Epidermal melanocyte (primary cell): ENCODE results near the gene BBS9.
"Not testable (repeated sequence)": the region's sequence is repeated elsewhere in the genome, so short reads cannot be mapped to it uniquely, and the experiment has no call there.

Experiments used
- DNase-seq: peaks from one replicate; pipeline ENCODE4 v3.0.0; 2011; ENCODE audit warnings: low spot score; ENCODE audit not compliant: insufficient read length

The BBS9 gene

DNA sequence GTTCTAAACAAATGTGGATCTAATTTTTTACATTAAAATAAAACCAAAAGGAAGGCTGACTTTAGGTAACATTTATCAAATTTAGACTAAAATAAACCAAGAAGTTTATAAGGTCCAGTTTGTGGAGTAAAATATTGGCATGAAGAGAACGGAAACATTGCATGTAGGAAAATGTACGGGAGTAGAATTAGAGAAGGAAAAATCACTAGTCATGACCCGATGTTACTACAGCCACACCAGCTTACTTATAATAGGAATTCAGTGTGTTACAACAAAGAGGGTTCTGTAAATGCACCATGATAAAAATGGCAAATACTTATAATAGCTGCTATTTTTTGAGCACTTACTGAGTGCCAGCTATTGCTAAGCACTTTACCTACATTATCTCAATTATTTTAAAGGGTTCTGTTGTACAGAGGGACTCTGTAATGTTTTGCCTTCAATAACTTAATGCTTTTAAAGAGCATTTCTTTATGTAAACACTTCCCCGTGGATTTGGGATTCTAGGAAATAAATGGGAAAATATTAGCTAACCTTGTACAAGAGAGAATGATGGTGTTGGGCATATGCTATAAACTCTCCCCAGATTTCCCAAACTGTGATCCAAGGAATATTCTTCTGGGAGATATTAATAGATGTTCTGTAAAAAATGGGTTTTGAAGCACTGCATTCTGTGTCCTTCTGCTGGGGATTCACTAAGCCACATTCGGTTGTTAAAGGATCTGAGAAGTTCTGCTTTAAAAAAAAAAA, 296.7 kb downstream of the BBS9 start:
- no peak for DNase-seq

DNA sequence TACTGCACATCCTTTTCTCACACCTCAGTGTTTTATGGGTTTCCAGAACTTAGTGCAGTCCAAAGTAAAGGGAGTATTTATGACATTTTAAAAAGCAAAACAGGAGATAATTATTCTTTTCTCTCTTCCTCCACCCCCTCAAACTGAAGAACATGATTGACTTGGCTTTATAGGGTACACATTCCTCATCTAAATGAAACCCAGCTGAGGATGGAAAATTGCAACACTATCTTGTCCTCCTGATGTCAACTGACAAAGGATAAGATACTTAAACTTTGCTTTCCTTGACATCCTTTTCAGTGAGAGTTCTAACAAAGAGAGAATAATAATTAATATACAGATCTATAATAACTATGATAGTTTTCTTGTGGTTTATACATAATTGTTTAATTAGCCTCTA, 299.1 kb downstream of the BBS9 start:
- no peak for DNase-seq

DNA sequence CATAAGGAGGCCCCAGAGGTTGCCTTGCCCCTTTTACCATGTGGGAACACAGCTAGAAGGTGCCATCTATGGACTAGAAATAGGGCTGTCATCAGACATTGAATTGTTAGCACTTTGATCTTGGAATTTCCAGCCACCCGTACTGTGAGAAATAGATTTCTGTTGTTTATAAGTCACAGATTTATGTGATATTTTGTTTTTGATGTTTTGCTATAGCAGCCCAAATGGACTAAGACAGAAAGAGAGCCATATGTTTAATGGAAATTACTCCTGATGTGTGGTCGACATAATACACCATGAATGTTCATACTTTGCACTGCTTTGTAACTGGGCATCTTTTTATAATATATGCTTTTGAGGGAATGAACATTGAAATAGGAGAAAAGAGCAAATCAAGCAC, 302.2 kb downstream of the BBS9 start:
- DNase-seq: no peak

DNA sequence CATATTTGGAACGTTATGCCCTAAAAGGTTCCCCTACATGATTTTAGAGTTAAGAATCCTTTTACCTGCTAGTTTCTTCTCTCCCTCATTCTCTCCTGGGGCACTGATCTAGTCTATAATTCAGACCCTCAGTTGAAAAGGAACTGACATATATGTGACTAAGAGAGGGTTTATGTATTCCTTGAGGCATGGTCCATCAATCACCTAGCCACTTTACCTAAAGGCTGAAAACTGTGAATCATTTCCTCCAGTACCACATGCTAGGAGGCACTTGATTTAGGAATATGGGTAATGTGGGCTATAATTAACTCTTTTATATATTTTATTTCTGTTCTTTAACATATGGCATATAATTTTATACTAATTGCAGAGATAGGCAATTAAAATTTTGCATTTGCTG, 303.5 kb downstream of the BBS9 start:
- no peak for DNase-seq

DNA sequence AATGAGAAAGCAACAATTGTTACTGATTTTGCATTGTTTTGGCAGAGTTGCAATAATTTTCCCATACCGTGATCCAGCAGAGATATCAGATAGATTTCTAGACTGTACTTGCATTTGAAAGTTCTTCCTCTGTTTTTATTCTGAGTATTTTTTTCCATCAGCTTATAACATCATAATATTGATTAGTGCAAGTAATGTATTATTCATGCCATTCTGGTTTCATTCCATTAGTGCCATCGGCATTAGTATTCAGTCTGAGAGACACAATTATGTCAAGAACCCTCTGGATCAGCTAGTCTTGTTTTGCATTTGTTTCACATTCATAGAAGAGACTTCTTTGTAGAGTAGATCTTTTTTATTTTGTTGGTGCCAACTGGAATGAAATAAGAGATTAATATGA, 304.0 kb downstream of the BBS9 start:
- no peak for DNase-seq

DNA sequence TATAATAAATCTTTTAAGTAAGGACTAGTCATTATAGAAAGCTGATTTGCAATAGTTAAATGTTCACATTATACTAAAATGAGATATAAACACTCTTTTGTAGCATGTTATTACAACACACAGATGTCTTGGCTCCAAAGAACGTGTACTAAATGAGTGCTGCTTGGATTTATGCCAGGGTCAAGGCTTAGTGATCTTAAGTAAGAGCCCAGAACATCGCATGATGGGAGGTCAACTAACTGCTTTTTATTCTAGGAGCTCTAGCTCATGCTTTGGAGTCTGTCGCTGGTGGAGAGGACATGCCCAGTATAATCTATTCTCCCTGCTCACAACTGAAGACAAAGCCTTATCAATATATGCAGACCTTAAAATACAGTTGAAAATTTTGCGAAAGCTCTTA, 315.1 kb downstream of the BBS9 start:
- DNase-seq: no peak

DNA sequence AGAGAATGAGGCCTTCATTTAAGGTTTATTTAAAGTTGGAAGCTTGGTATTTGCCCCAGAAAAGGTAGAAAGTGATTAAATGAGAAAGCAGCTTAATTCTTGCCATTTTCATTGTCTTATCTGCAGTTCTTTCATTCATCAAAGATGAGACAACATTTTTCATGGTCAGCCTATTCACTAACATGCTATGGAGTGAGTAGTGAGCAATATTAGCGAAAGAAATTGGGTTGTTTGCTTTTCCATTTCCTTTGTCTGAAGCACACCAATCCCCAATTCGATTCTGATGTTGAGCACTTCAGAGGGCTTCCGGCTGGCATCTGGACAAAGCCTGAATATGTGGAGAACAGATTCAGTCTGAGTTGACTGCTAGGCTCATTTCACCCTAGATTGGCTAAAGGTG, 317.2 kb downstream of the BBS9 start:
- no peak for DNase-seq

DNA sequence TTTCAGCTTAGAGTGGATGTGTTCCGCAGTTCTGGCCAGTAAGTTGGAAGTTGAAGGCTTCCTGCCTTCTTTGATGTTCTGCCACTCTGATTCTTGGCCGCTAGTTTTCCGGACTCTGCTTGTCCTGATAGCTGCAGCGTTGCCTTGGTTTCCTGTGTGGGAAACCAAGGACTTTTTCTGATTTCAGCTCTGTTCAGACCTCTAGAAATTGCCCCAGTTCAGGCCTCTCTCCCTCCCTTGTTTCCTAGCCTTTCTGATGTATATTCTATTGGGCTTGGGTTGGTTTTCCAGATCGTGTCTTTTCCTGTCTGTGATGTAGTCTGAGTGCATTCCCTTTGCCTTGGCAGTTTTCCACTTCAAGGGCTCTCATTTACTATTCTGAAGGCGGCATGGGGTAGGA, 318.7 kb downstream of the BBS9 start:
- no peak for DNase-seq

DNA sequence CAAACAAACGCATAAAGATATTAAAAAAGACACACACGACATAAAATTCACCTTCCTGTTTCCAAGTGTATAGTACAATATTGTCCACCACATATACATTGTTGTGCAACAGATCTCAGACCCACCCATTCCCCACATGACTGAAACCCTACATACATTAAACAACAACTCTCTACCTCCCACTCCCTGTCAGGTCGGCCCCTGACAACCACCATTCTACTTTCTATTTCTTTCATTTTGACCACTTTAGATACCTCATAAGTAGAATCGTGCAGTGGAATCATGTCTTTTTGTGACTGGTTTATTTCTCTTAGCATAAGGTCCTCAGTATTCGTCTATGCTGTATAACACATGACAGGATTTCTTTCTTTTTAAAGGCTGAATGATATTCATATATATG, 320.5 kb downstream of the BBS9 start:
- DNase-seq: no peak

DNA sequence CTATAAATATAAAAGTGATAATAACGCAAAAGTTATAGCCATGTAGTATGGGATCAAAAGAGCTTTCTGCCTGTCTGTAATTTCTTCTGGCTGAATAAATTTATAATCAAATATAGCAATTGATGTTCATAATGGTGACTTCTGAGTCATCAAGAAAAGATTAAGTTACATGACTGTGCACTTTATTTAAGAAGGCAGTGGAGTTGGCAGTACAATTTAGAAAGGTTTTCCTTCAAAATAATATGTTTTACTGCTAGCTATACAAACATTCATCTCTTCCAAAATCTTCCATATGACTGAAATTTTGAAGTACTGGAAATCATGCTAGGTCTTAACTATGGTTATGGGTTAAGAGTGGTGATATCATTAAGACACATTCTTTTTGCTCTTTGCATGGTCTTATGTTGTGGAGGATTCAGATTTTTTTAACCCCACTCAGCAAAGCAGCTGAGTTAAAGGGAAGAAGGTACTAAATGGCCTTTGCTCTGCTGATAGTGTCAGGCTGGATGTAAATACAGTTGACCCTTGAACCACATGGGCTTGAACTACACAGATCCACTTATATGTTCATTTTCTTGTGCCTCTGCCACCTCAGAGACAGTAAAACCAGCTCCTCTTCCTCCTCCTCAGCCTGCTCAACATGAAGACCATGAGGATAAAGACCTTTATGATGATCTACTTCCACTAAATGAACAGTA, 323.6 kb downstream of the BBS9 start:
- no peak for DNase-seq

DNA sequence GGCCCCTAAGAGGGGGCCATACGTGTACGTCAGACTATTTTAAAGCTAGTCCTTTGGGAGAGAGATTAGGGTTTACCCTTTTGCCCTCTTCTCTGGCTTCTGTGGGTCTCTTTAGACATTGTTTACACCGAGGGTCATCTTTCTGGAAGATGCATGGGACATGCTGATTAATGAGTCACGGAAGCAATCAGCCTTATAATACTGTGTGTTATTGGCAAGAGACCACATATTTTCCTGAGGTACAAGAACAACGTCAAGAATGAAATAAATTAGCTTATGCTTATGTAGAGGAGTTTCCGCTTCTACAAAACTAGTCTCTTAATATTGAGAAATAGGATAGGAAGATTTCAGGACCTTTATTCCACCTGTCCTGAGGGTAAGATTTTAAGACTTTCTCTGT, 327.7 kb downstream of the BBS9 start:
- no peak for DNase-seq

DNA sequence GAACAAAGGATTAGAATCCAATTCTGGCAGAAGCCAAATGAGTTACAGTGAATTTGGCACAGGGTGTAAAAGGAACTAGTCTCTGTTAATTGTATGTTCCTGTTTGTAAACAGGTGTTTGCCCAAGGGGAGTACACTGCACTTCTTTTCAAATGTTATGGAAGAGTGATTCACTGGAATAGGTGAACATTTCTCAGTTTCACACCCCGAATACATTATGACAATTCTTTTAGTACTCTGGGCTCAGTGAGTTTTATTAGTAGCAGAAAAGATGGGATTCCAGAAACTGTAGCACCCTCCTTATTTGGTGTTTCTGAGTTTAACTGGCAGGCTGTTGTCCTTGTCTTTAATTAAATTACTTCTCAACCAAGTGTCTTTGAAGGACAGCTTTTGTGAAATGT, 329.2 kb downstream of the BBS9 start:
- no peak for DNase-seq

DNA sequence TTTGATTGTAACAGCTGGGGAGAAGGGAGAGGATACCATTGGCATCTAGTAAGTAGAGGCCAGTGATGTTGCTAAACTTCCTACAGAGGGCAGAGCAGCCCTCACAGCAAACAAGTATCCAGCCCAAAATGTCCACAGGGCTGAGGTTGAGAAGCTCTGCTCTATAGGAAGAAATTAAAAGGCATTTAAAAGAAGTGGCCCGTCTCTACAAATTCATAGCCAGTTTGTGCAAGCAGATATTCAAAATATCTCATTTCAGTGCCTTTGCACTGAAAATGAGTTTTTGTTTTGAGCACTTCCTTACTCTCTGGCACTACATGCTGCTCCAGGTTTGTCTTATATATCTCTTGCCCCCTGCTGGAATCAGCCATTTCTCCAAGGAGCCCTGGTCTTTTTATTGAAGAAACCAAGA, 330.0 kb downstream of the BBS9 start:
- no peak for DNase-seq

DNA sequence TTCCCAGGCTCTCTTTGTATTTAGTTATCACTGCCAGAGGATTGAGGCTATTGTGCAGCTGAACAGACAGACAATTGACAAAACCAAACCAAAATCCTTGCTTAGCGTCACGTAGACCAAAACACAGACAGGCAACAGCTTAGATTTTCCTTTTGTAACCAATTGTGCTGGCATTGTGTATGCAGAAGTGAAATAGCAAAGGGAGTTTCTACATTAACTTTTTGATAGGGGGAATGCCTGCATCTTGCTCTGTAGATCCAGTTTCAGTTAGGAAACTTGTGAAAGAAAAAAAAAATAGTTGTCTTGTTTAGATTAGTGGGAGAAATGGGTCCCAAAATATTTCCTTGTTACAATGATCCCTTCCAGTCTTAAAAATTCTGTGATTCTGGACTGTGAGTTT, 333.8 kb downstream of the BBS9 start:
- DNase-seq: no peak

DNA sequence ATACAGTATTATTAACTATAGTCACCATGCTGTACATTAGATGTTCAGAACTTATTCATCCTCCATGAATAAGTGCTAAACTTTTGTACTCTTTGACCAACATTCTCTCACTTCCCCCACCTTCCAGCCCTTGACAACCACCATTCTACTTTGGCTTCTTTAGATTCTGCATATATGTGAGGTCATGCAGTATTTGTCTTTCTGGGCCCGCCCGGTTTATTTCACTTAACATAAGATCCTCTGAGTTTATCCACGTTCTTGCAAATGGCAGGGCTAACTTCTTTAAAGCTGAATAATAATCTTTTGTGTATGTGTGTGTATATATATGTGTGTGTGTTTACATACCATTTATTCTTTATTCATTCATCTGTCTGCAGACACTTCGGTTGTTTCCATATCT, 336.8 kb downstream of the BBS9 start:
- no peak for DNase-seq

DNA sequence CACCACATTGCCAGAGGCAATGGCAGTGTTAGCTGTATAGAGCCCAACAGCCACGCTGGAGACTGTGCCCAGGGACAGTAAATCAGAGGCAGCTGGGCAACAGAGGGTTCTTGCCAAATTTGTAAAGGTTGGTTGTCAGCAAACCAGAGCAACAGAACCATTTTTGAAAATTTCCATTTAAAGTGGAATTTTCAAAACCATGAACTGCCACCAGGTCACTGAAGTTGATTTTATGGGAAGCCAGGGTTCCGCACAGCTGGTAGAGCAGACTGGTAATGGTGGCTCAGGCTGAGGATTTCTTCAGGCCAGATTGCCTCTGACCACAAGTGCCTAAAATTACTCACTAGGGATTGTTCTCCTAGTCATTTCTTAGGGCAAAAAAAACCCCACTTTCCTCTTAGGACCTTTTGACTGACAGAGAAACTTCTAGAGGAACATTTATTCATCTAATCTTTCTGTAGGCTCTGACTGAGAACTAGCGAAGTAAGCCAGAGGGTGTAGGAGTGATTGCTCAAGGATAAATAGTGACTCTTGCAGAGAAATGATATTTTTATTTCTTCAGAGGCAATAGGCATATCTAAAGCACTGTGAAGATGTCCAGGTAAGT, 342.4 kb downstream of the BBS9 start:
- DNase-seq: no peak

DNA sequence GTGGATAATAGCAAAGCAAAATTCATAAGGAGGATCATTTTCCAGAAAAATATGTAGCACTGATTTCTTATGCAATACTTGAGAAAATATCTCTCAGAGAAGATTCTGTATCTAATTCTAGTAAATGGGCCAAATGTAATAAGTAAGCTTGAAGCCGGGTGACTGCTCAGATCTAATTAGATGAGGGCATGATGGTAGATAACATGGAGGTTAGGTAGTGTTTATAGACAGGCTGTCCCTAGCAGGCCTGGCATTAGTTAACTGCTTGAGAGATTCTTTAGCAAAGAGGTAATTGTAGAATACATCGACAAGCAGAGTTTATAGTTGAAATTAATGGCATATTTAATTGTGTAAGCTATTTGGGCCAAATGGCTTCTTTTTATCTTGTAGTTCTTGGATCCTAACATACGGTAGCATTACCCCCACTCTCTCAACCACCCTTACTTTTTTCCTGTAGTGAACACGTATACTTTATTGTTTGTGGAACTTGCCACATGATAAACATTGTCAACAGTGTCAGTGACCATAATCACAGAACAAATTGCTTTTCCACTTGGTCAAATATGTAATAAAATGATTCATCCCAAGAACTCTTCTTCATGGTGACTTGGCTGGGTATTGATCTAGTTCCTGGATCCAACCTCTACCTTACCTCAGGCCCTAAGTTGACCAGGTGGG, 343.1 kb downstream of the BBS9 start:
- DNase-seq: no peak

DNA sequence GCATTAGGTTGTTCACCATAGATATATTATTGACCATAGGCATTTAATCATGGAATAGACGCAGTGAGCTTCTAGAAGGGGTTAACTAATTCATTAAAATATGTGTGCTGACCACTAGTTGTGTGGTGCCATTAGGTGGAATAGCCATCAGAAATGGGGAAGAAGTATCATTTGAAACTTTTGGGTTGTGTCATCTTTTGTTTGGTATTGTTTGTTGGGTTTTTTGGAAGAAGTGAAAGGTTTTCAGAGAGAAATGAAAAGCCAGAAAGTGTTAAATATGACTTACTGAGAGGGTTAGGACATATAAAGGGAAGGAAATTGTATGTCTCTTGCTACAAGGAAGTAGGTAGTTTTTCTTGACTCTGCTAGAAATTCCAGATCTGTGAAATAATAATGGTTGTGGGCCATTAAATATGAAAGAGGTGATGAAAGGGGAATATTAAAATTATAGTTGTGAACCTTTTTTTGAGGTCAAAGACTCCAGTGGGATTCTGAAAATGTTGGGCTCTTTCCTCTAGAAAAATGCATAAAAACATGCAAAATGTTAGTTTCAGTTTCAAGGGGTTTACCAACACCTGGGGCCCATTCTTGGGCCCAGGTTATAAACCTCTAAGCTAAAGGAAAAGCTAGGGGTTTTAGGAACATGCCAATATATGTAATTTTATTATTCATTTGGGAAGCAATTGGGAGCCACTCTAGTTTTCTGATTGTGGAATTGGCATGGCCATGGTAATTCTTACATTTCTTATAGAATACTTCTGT, 348.5 kb downstream of the BBS9 start:
- no peak for DNase-seq

DNA sequence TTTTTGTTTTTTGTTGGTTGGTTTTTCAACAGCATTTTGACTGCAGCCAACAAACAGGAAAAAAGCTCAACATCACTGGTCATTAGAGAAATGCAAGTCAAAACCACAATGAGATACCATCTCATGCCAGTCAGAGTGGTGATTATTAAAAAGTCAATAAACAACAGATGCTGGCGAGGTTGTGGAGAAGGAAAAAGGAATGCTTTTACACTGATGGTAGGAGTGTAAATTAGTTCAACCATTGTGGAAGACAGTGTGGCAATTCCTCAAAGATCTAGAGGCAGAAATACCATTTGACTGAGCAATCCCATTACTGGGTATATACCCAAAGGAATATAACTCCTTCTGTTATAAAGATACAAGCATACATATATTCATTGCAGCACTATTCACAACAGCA, 355.1 kb downstream of the BBS9 start:
- not testable (repeated sequence) for DNase-seq

DNA sequence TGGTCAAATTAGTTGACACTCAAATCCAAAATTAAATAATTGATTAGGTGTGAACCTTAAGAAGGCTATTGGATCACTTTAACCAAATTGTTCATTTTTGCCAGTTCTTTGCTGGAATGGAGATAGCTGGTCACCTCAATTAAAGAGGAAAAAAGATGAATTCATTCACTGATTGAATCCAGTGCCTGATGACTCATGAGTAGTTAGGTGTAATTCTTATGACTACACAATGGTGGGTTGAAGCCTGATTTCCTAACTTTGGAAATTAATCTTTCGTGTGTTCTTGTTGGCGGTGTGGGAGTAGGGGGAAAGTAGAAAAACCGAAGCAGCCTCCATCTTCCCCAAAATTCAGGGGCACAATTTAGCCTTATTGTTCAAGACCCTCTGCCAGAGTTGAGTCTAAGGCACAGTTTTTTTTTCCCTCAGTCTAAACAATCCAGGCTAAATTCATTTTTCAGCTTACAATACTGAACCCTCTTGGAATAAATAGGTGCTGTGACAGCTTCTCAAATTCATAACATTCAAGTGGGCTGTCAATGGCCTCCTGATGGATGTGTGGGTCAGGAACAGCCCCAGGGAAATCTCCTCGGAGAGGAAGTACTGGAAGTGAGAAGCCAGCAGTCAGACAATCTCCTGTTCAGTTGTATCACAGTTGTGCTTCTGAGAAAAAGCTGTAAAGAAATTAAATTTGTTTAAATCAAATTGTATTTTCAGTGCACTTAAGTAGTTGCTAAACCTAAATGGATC, 356.6 kb downstream of the BBS9 start:
- DNase-seq: no peak

DNA sequence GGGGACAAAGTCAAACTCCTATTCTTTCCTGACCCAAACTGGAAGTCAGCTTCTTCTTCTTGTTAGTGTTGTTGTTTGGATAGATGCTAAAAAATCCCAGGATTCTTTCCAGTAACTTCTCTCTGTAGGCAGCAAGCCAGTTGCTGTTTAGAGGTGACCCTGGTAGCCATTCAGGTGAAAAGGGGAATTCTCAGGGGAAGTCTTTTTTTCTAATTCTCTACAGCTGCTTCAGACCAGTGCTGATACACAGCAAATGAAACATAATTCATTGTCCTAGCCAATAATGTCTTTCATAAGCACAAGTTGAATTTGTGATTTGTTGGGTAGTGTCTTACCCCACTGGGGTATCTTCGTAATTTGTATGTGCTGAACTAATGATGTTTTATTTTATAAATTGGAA, 357.3 kb downstream of the BBS9 start:
- no peak for DNase-seq
